Measurements from ENCODE around the gene SETBP1. TPM values are rescaled to one million over a fixed set of nuclear protein-coding genes. Genes with fewer than 3 reads are reported as not detected.

Gene SETBP1
- total and polyA plus RNA-seq, 2 of the 8 experiments (the other 6 are each of a cell fraction or from before 2014, with no cell fraction given), result 2.0 to 6.5 TPM

GRCh38 chr18:44889111-44889510 lies 208.4 kb downstream of the SETBP1 start:
- H4K8ac ChIP-seq (ENCODE audit: extremely low read depth, insufficient read depth, low read length), result no peak overlapping the region
- TF ChIP-seq RFX5 (IDR thresholded peaks at IDR 0.05; ENCODE audit: borderline replicate concordance, low read depth, low read length), result no peak
- TF ChIP-seq BCL11A (IDR thresholded peaks at IDR 0.05; ENCODE audit: low read depth in 2 of 2, low read length in 2 of 2), result no peak
- TF ChIP-seq TAF1 (IDR thresholded peaks at IDR 0.05; ENCODE audit: low read depth, low read length), result no peak
- TF ChIP-seq, protein P1, sequence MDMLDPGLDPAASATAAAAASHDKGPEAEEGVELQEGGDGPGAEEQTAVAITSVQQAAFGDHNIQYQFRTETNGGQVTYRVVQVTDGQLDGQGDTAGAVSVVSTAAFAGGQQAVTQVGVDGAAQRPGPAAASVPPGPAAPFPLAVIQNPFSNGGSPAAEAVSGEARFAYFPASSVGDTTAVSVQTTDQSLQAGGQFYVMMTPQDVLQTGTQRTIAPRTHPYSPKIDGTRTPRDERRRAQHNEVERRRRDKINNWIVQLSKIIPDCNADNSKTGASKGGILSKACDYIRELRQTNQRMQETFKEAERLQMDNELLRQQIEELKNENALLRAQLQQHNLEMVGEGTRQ (IDR thresholded peaks at IDR 0.05; ENCODE audit: low read length), result no peak
- no peak for TF ChIP-seq PHF8 (conservative IDR thresholded peaks at IDR 0.05; ENCODE audit: low read depth, low read length)
- TF ChIP-seq SRF (IDR thresholded peaks at IDR 0.05; ENCODE audit: low read depth, low read length), result no peak
- no peak for TF ChIP-seq RXRA (IDR thresholded peaks at IDR 0.05; ENCODE audit: insufficient read depth, low read depth, low read length)
- TF ChIP-seq TCF12 (IDR thresholded peaks at IDR 0.05; ENCODE audit: low read depth, low read length), result no peak
- TF ChIP-seq JUND (IDR thresholded peaks at IDR 0.05; ENCODE audit: low read length), result no peak
- TF ChIP-seq HDAC2 (IDR thresholded peaks at IDR 0.05; ENCODE audit: borderline replicate concordance in 1 of 2, low read depth in 2 of 2, low read length in 2 of 2), result no peak
- TF ChIP-seq JUN (IDR thresholded peaks at IDR 0.05; ENCODE audit: low read depth, low read length), result no peak
- no peak for TF ChIP-seq HDAC6 (IDR thresholded peaks at IDR 0.05; ENCODE audit: low read depth, low read length)
- TF ChIP-seq CBX5 (IDR thresholded peaks at IDR 0.05; ENCODE audit: low read depth, low read length), result no peak

More at GRCh38 chr18:44889111-44889510, 208.4 kb downstream of the SETBP1 start:
- Histone ChIP-seq H2BK20ac (ENCODE audit: low read length) (no peak overlapping the region), H3K79me1 (ENCODE audit: low read depth, low read length) (no peaks in the 10 kb centered on the region), H3K56ac (replicated peaks; ENCODE audit: insufficient read length, low read depth, low read length) (no peak overlapping the region), H2BK15ac (ENCODE audit: low read length) (no peak overlapping the region), H3K27ac (ENCODE audit: low read depth, low read length) (no peak overlapping the region), H2BK120ac (replicated peaks; ENCODE audit: low read depth, low read length) (no peak overlapping the region), H3K9ac (replicated peaks in 1 of 4; ENCODE audit: extremely low read depth in 1 of 4, low read depth in 3 of 4, low read length in 3 of 4) (no peak overlapping the region), H4K91ac (replicated peaks; ENCODE audit: insufficient read length, low read length) (no peak overlapping the region), H2BK12ac (ENCODE audit: low read depth, low read length) (no peak overlapping the region), H3K36me3 (ENCODE audit: control insufficient read depth in 2 of 4, insufficient read depth in 4 of 4, low read length in 3 of 4) (peaks cover 0 to 2% (median 0%) of the 10 kb centered on the region in 4 experiments; a peak in 1 of 8 replicates), H2BK5ac (ENCODE audit: low read depth, low read length) (no peak overlapping the region), H3K4ac (replicated peaks; ENCODE audit: insufficient read length, low read depth, low read length) (no peak overlapping the region), H3K14ac (ENCODE audit: insufficient read length) (no peak overlapping the region), H3K4me1 (replicated peaks in 1 of 4; ENCODE audit: control insufficient read depth in 3 of 4, insufficient read depth in 4 of 4, low read length in 3 of 4) (peaks cover 0 to 4% (median 0%) of the 10 kb centered on the region in 4 experiments; a peak in 1 of 7 replicates), H3K4me3 (ENCODE audit: extremely low read depth in 1 of 4, insufficient read depth in 2 of 4, low read depth in 3 of 4, low read length in 4 of 4) (no peak overlapping the region), H3K79me2 (ENCODE audit: control insufficient read depth in 1 of 2, insufficient read depth in 2 of 2, low read length in 2 of 2) (no peaks in the 10 kb centered on the region), H3K9me3 (ENCODE audit: insufficient read depth in 2 of 2, low read depth in 1 of 2, low read length in 1 of 2) (peaks cover 5 to 11% of the 10 kb centered on the region in 2 experiments; a peak in 3 of 4 replicates), H3K27me3 (replicated peaks in 1 of 4; ENCODE audit: control insufficient read depth in 3 of 4, extremely low read depth in 1 of 4, insufficient read depth in 3 of 4, low read length in 3 of 4) (no peaks in the 10 kb centered on the region), H3K4me2 (ENCODE audit: insufficient read depth in 1 of 2, low read depth in 2 of 2, low read length in 2 of 2) (no peak overlapping the region), H3K18ac (ENCODE audit: extremely low read depth, low read length) (no peak overlapping the region), H2AK5ac (ENCODE audit: low read depth, low read length) (no peak overlapping the region), H2AFZ (ENCODE audit: low read length) (no peak overlapping the region), H4K5ac (ENCODE audit: insufficient read length, low read depth, low read length) (no peak overlapping the region), H4K20me1 (replicated peaks in 1 of 2; ENCODE audit: control insufficient read depth in 1 of 2, insufficient read depth in 2 of 2, low read length in 2 of 2) (no peaks in the 10 kb centered on the region), H3K23ac (ENCODE audit: insufficient read length) (no peak overlapping the region), H3K23me2 (ENCODE audit: low read depth, low read length) (no peaks in the 10 kb centered on the region)
- POLR2A ChIA-PET (ENCODE audit: partially characterized antibody), result no interaction called here
- FAIRE-seq (no peak), DNase-seq (ENCODE audit: low read depth in 1 of 2, low spot score in 2 of 2) (no peak)
- WGBS, 2 experiments (ENCODE audit: extremely low coverage in 1 of 2, insufficient coverage in 1 of 2, insufficient read length in 1 of 2, insufficient replicate concordance in 2 of 2, low coverage in 1 of 2, low lambda C conversion rate in 2 of 2, missing lambda C conversion rate in 1 of 2), result 79% methylated on average over 1 of the region's 1 CpG; no CpG with 5 or more reads in 1 of the 2 experiments
- CTCF ChIA-PET (ENCODE audit: partially characterized antibody), result interaction anchor here (1.3 to 1.4 kb wide), 2 partner anchors 17 to 324 kb away, joined by 3 to 5 read pairs; no protein-coding TSS in a partner anchor

All from H1 (cell line).